ENCODE data around the gene RHBG. TPM values are rescaled to one million over a fixed set of nuclear protein-coding genes. Genes with fewer than 3 reads are reported as not detected.

RHBG gene
- total RNA-seq, 1 experiment from 2014 or later: 1.5 TPM

DNA sequence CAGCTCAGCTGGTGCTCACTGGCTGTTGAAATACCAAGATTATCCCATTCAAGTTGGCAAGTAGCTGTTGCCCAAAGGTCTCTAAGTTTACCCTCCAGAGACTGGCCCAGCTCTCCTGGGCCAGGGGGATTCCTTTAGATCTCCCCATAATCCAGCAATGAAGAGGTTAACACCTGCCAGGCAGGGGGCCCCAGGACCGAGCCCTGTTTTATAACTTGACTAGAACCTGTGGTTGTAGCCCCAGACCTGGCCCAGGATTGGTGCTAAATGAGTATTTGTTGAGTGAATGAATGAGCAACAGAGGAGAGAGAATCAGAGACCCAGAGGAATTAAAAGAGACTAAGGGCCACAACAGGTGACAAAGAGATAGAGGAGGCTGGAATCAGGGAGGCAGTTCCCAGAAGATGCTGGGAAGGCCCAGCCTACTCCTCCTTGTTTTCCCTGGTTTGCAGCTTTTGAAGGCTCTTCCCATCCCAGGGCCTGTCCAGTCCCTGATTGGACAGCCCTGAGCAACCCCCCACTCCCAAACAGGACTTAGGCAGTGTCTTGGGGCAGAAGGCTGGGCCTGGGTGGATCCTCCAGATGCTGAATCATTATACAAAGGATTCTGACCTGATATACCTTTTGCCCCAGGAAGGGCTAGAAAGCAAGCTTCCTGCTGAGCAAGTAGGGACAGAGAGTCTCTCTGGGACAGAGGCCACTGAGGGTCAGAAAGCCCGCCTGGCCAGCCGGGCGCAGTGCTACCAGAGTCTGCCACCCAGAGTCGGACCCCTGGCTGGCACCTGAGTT lies 2.4 kb upstream of the RHBG start:
- no peaks in the 10 kb centered on the region for H3K79me1 ChIP-seq (ENCODE audit: insufficient read depth, low read depth, low read length, poor library complexity, severe bottlenecking)
- no peak overlapping the region for H2AFZ ChIP-seq (ENCODE audit: low read length)
- Mint-ChIP-seq H3K36me3 (ENCODE audit: insufficient read depth in 1 of 3, low read depth in 3 of 3) (no peaks in the 10 kb centered on the region; a peak in 1 of 7 replicates), H3K27me3 (ENCODE audit: low read depth) (peaks cover 47% of the 10 kb centered on the region), H3K27ac (no peak overlapping the region; a peak in 1 of 7 replicates), H3K9me3 (no peaks in the 10 kb centered on the region), H3K4me3 (no peak overlapping the region), H3K4me1 (peaks cover 19 to 32% of the 10 kb centered on the region in 2 experiments)
- no peaks in the 10 kb centered on the region for H3K4me1 ChIP-seq (ENCODE audit: insufficient read depth, low read length)
- no peak overlapping the region for H4K8ac ChIP-seq (replicated peaks; ENCODE audit: insufficient read length, low read depth, low read length)
- no peak overlapping the region for H4K5ac ChIP-seq (ENCODE audit: insufficient read length, low read depth, low read length)
- H4K20me1 ChIP-seq (ENCODE audit: control insufficient read depth, insufficient read depth, insufficient read length): no peaks in the 10 kb centered on the region
- H3K9ac ChIP-seq (ENCODE audit: extremely low read depth, insufficient read length, low read length): no peak overlapping the region
- no peak overlapping the region for H2BK120ac ChIP-seq (ENCODE audit: low read depth, low read length, poor library complexity, severe bottlenecking)
- DNase-seq: no peak
- no CpG with 5 or more reads among the region's 5 CpGs for WGBS (ENCODE audit: extremely low coverage, insufficient read length, low lambda C conversion rate)
- no peak overlapping the region for H2BK20ac ChIP-seq (ENCODE audit: low read depth, low read length, poor library complexity, severe bottlenecking)
- no peak overlapping the region for H2BK5ac ChIP-seq (ENCODE audit: insufficient read length, low read length)
- no peak overlapping the region for H3K18ac ChIP-seq (ENCODE audit: insufficient read length, low read depth, low read length)
- H3K9me3 ChIP-seq (ENCODE audit: control insufficient read depth, low read depth, low read length): no peaks in the 10 kb centered on the region
- peaks cover 4% of the 10 kb centered on the region for H3K23me2 ChIP-seq (ENCODE audit: insufficient read length, low read depth, low read length, poor library complexity, severe bottlenecking)
- H2BK15ac ChIP-seq (ENCODE audit: low read depth, low read length): no peak overlapping the region
- no peak overlapping the region for H2AK5ac ChIP-seq (ENCODE audit: insufficient read length, low read length)
- no peaks in the 10 kb centered on the region; the same call in 1 of the 2 replicates for H3K27me3 ChIP-seq (ENCODE audit: insufficient read depth, low read length)
- H3K23ac ChIP-seq (ENCODE audit: insufficient read length, low read depth, low read length): no peak overlapping the region
- no peak overlapping the region for H2BK12ac ChIP-seq (ENCODE audit: insufficient read length, low read depth, low read length)
- H3K4ac ChIP-seq (ENCODE audit: low read depth, low read length): no peak overlapping the region
- TF ChIP-seq, protein P1, sequence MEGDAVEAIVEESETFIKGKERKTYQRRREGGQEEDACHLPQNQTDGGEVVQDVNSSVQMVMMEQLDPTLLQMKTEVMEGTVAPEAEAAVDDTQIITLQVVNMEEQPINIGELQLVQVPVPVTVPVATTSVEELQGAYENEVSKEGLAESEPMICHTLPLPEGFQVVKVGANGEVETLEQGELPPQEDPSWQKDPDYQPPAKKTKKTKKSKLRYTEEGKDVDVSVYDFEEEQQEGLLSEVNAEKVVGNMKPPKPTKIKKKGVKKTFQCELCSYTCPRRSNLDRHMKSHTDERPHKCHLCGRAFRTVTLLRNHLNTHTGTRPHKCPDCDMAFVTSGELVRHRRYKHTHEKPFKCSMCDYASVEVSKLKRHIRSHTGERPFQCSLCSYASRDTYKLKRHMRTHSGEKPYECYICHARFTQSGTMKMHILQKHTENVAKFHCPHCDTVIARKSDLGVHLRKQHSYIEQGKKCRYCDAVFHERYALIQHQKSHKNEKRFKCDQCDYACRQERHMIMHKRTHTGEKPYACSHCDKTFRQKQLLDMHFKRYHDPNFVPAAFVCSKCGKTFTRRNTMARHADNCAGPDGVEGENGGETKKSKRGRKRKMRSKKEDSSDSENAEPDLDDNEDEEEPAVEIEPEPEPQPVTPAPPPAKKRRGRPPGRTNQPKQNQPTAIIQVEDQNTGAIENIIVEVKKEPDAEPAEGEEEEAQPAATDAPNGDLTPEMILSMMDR (conservative IDR thresholded peaks at IDR 0.05): no peak
- H3T11ph ChIP-seq (ENCODE audit: low read length): no peak overlapping the region
- H3K56ac ChIP-seq (ENCODE audit: insufficient read length, low read depth, low read length): no peak overlapping the region
- no peak overlapping the region for H3K4me2 ChIP-seq (ENCODE audit: insufficient read depth, insufficient read length, low read length)
- no peak overlapping the region for H4K91ac ChIP-seq (ENCODE audit: insufficient read length, low read depth, low read length)
- H3K14ac ChIP-seq (ENCODE audit: insufficient read depth, low read length): no peak overlapping the region
- no peak overlapping the region for H3K27ac ChIP-seq (ENCODE audit: insufficient read length, low read depth, low read length)
- H3K79me2 ChIP-seq (ENCODE audit: insufficient read depth, low read length): no peaks in the 10 kb centered on the region
